Stimulated activated CD4-positive, alpha-beta T cell treated with anti-CD3 and anti-CD28 coated beads, Interleukin-12 subunit alpha, Interleukin-12 subunit beta, amount 100 ng/mL, for 24 hours (primary cell): Measurements from ENCODE around the gene GLCE.

Experiments used
- DNase-seq, 2 experiments: peaks; one replicate each; pipeline ENCODE4 v3.0.0-alpha.2; 2020; ENCODE audit warnings: low read depth in 2 of 2

The GLCE gene

DNA sequence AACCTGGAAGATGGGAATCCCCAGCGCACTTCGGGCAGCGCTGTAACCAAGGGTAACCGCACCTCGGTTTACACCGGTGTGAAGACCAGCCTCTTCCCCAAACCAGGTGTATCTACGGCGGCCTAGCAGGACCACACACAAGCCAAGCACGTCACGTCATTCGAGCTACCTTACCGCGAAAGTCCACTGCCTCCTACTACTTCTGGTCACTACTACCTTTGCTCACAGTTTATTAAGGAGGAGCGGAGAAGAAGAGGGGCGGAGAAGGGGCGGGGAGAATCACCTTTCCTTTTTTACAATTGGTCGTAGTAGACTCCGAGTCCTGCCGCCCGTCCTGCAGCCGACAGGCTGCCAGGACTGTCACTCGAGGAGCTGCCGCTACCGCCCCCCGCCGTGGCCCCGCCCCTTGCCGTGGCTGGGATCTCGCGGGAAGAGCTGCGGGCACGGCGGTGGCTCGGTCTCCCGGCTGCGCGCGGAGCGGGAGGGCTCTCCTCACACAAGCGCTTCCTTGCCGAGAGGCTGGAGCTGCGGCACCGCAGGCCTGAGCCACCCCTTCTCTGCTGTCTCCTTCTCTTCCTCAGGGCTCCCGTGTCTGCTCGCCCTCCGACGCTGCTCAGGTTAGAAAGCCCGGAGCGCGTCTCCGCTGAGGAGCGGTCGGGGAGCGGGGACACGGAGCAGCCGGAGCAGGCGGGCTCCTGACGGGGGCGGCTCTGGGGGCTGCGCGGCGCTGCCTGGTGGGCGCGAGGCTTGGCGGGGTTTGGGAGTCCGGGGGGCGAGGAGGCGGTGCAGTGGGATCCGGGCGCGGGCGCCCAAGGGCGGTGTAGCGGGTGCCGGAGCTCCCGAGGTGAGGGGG is at the start of gene GLCE:
TSS of gene GLCE (plus strand) at position 495 of the 853 bp plus-strand sequence. CDS start 95,172 bp downstream, outside the sequence.
- DNase-seq, result peak; percentile 87 to 91

DNA sequence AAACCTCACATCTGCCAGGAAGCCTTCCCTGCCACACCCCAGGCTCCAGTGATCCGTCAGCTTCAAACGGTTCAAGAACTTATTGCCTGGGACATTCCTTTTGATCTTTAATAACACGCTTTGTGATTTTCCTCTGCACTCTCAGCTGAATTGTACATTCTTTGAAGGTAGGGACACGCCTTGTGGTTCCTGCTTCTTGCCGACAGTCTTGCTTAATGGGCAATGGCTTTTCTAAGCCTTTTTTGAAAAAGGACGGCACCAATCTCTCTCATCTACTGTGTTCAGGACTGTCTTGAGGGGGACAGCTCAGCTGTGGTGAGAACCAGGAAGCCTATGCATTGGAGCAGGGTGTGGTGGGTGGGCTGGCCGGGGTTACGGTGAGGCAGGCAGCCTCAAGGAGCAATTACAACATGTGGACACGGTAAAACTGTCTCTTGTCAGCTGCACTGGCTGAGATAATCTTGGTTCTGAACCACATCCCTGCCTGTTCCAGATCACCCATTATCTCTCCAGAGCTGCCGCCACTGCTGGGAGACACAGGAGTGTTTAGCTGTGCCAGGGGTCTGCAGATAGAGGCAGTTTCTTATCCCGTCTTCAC is 46.0 kb upstream of the GLCE start:
- no peak for DNase-seq

DNA sequence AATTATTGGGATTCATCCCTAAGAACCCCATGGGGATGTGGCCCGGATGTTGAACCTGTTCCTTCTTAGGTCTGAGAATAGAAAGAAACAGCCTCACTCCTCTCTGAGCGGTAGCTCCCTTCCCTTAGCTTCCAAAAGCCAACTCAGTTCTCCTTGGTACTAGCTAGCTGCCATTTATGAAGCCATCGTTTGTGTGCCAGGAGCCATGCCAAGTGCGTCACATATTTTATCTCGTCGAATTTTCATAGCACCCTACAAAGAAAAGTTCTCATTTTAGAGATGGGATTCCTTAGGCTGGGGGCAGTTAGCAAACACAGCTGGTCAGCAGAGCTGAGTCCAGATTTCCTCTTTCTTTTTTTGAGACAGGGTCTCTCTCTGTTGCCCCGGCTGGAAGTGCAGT is 45.4 kb upstream of the GLCE start:
- no peak for DNase-seq

DNA sequence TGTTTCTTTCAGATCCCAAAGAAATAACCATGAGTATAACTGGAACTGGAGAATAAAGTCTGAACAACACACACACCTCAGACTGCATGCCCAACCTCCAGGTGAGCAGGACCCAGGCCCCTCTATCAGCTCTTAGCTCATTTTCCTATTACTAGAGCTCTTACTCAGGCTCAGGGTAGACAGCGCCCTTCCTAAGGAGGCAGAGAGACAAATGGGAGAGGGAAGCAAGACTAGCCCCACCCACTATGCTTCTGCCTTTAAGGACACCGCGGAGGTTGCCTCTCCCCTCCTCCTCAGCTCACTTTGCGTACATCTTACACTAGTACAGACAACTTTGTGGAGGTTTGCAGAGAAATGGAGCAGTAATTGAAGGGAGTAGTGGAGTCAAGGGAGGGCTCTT is 44.0 kb upstream of the GLCE start:
- DNase-seq, result no peak

DNA sequence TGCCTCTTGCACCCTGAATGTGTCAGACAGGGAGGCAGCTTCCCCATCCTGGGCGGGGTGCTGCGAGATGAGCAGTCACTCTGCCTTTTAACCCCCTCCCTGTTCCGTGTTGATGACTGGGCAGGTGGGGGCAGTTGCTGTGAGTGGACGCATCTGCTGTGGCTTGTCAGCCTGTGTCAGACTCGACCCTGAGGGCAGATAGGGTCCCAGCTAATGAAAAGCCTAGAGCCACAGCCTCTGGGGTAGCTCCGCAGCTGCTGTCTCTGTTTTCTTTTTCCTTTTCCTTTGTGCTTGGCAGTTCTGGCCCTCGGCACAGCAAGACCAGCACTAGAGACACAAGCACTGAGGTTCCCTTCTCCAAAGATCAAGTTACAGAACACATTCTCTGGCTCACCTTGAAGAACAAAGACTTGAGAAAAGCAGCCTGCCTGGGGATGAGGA is 43.0 kb upstream of the GLCE start:
- no peak for DNase-seq

DNA sequence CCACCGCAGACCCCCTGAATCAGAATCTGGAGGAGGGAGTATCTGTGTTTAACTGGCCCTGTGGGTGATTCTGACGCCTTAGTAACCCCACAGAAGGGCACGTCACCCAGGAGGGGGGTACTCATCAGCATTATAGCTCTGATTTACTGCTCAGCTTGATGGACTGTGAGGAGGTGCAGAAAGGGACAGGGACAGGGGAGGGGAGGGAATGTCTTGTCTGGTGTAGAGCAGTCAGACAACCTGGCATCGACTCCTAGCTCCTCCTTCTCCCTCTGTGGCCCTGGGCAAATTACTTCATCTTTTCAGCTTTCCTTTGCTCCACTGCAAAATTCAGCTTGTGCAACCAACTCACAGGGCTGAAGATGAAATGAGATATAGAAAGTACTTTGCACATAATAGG is 42.3 kb upstream of the GLCE start:
- DNase-seq, result no peak

DNA sequence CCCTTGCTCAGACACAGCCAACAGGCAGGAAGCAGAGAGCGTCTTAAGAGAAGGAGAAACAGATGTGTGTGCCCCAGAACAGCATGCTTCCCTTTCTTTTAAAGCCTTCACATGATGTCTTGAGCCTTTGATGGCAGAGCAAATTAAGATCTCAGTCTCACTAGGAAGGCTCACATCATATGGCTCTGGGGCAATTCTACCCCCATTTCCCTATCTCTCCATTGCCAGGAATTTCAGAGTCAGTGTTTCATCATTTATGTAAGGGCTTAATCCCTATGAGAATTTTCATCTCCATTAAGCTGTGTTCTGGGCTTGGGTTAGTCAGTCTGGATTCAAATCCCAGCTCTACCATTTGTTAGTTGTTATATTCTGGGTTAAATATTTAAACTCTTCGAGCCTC is 41.4 kb upstream of the GLCE start:
- no peak for DNase-seq

DNA sequence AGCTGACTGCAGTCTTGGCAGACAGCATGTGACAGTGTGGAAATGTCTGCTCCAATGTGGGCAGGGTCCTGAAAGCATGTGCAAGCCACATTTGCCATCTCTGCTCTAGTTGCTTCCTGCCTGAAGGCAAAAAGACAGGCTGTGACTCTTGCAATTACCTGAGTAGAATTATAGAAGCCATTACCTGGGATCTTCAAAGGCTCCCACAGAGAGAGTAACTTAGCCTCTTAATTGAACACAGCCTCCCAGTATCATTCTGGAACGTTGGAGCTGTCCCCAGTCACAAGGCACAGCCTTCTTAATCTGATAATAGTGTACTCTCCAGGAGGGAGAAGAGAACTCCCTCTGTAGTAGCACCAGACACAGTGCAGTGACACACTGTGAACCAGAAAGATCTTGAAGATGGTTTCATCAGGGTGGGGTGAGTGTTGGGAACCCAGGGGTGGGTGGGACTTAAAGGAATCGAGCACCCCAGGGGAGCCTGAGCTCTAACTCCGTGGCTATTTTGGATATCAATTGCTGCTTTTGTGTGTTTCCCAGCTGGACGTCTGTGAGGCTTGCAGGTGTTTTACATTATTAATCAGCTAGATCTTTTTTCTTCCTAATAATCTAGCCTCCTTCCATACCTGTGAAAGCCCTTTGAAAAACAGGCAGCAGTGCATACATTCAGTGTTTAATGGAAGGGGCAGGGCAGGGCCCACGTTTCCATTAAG is 40.6 kb upstream of the GLCE start:
- no peak for DNase-seq

DNA sequence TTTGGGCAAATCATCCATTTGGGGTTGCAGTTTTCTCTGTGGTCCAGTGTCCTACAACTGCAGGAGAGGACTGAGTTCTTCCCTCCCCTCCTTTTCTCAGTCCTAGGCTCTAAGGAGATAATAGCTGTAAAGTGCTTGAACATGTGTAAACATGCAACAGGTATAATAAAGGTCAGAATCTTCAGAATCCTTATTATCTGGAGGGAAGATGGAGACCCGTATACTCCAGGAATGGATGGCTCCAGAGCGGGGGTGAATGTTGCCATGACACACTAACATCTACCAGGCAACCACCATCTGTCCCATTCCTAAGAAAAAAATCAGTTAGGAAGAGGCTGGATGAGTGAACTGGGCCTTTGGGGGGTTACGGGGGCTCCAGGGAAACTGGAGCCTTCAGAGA is 39.7 kb upstream of the GLCE start:
- no peak for DNase-seq

DNA sequence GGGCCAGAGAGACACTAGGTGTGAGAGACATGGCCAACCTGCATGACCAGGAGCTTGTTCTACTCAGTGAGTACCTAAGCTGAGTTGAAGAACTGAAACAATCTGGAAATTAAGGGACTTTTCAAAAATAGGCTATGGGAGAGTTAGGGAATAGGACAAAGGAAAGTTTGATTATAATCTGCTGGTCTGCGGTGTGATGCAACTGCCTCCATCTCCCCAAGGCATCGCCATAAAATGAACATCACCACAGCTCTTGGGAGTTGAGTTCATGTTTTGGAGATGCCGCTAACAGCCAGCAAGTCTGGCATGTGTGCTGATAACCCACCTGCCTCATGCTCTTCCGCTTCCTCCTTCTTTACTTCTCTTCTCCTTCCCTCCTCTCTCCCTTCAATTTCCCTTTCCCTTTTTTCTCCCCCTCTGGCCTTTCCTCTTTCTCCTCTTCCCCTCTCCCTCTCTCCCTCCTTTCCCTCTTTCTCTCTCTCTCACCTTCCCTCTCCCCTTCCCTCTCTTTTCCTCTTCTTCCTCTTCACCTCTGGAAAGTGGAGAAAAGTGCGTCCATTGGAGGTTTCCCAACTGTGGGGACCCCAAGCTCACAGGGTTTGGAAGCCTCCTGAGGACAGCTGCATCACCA is 39.1 kb upstream of the GLCE start:
- no peak for DNase-seq

DNA sequence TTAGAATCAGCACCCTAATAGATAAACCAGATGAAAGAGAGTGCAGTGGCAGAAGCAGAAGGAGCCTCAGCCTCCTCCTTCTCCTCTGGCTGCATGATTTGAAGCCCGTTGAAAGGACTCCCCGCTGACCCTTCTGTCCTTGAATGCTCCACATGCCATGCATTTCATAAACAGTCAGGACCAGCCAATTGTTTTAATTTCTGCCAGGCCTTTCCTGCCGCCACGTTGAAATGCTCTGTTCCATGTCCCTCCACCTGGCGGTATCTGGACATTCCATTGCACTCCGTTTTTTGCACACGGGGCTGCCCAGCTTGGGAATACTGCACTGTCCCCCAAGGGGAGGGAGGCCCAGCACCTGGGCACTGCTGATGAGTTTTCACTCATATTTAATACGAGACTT is 35.2 kb upstream of the GLCE start:
- DNase-seq, result no peak

DNA sequence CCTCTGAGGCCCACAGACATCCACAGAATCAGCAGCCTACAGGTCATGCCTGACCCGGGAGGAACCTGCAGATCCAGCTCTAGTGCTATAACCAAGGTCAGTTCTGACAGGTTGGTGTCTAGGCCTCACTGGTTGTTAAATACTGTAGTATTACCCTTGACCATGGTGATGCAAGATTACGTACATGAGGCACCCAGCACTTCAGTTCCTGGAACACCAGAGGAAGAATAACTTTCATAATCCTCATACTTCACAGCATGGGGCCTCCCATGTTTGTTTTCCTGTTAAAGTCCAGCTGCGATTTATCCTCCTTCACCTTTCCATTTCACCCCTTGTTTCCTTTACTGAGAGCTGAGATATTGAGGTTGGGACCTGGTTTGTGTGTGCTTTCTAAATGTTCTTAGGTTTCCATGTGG is 34.4 kb upstream of the GLCE start:
- no peak for DNase-seq

DNA sequence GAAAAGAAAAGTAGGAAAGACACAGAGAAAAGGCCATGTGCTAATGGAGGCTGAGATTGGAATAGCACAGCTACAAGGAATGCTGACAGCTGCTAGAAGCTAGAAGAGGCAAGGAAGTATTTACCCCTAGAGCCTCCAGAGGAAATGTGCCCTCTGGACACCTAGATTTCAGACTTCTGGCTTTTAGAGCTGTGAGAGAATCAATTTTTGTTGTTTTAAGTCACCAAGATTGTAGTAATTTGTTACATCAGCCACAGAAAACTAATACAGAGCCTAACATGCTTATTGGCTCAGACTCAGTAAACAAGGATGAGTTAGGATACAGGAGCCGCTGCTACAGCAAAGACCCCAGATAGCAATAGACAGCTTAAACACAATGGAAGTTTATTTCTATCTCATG is 33.1 kb upstream of the GLCE start:
- no peak for DNase-seq

DNA sequence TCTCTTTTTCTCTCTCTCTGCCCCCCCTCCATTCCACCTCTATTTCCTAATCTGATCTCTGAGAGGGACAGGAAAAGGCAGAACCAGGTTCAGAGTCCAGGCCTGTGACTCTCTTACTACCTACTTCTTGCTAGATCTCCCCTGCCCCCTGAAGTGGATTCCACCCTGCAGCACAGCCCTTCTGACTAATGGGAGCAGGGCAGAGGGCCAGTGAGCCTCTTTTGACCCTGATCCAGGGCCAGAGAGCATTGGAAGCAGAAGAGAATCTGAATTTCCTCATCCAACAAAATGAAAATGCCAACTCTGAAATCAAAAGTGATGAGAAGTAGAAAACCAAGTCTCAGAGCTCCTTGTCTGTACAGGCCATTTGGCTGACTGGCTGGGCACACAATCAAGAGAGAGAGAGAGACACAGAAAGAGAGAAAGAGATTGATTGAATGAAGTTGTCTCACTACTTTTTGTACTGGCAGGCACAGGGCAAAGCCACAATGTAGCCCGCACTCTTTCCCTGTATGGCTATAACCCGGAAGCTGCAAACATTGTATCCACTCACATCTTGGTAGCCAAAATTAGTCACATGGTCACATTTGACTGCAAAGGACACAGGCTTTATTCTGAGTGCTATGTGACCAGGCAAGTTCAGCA is 31.6 kb upstream of the GLCE start:
- DNase-seq, result no peak

DNA sequence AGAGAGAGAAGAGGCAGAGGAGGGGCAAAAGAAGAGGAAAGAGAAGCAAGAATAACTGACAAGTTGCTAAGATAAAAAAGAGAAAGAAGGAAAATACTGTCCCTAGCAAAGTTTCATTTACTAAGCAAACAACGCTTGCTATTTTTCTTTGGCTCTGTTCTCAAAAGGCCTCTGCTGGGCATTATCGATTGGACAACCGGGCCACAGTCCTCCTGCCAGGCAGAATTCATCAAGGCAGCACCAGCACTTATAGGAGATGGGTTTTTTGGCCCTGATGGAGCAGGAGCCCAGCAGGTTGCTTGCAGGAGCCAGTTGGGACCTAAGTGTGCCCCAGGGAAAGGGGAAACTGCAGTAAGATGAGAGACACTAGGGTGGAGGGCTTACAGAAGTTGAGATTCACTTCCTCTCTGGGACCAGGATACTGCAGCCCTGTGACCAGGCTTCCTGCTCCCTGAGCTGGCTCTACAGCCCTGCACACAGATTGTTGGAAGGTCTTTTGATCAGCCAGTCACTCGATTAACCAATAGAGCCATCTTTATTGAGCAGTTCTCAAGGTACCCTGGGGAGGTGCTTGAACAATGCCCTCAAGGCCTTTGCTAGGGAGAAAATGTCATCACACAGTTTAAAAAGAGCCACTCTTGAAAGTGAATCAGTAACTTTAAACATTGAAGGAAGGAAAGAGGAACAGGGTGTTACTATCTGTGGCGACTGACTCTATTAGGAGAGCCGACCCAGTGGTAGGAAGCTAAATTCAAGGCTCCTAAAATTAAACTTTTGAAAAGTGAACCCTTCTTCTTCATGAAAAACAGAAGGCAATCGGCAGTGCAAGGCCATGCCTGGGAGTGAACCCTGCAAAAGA is 28.8 kb upstream of the GLCE start:
- no peak for DNase-seq

DNA sequence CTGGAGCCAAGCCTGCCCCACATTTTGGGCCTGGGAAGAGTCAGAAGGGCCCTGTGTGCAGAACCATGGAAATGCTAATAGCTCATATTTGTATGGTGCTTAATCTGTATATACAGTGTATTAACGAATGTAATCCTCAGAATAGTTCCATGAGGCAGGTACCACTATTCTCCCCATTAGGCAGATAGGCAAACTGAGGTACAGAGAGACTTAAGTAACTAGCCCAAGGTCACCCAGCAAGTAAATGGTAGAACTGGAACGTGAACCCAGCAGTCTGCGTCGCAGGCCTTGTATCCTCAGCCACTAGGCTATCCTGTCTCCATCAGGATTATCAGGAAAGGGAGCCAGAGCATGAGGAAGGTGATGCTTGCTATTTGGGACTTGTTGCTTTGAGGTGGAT is 28.0 kb upstream of the GLCE start:
- no peak for DNase-seq

DNA sequence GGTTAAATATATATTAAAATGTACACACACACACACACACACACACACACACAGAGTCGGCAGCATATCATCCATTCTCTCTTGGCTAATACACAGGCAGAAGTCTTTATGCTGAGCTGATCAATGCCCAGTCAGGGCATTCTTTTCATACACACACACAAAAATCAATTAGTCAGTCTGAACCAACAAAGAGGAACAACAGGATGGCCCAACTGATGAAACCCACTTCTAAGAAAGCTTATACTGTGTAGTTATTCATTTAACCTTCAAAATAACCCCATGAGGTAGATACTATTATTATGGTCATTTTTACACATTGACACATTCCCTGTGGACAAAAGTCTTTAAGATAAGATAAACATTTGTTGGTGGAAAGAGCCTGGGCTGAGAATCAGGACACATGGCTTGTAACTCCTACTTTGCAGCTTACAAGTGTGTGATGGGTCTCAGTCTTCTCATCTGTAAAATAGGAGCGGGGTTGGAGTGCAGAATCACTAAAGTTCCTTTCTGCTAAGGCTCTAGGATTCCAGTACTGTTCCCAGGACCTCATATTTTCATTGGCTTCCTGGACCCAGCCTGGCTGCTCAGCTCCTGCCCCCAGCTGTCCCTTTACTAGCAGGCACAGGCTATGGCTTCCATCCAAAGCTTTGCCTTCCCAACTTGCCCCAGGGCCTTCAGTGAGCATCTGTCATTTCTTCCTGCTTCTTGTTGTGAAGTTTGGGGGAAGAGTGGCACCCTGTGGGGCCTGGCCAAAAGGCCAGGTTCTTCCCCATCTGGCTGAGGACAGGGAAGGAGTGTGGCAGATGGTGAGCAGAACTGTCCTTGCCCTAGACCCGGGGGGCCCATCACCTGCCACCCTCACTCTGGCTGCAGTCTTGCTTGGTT is 27.2 kb upstream of the GLCE start:
- DNase-seq, result no peak

DNA sequence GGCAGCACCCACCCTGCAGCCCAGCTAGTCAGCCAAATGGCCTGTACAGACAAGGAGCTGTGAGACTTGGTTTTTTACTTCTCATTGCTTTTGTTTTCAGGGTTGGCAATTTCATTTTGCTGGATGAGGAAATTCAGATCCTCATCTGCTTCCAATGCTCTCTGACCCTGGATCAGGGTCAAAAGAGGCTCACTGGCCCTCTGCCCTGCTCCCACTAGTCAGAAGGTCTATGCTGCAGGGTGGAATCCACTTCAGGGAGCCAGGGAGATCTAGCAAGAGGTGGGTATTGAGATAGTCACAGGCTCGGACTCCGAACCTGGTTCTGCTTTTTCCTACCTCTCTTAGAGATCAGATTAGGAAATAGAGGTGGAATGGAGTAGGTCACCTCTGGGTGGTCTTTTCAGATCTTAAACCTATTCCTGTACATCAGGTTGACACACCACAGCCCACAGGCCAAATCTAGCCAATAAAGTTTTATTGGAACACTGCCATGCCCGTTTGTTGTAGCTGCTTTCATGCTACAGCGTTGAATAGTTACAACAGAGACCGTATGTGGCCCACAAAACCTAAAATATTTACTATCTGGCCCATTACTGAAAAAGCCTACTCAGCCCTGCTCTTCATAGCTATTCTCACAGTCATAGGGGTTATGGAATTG is 26.4 kb upstream of the GLCE start:
- no peak for DNase-seq

DNA sequence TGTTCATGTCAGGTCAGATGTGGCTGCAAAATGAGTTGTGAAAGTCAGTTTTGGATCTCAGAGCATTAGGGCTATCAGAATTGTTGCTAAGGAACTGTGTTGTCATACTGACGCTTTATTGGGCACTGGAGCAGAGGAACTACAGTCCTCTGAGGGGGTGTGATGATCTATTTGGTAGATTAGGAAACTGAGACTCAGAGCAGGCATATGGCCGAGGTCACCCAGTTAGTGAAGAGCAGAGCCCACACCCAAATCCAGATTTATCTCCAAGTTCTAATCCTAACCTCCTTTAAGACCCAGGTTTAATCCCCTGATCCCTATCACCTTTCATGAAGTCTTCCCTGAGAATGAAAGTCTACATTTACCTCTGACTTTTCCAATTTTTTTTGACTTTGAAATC is 25.6 kb upstream of the GLCE start:
- DNase-seq, result no peak
